GM12864 (cell line): ENCODE results near the gene SH3RF2.

Experiments used
- DNase-seq: peaks from one replicate; pipeline ENCODE4 v3.0.0-alpha.2; 2011; ENCODE audit warnings: low read depth
- H3K4me3 ChIP-seq: 2 replicates; pipeline ENCODE4 v1.5.1; 2011; ENCODE audit warnings: mild to moderate bottlenecking, low read depth, low read length, control low read depth
- TF ChIP-seq, protein P1 (sequence below): IDR thresholded peaks from 2 replicates; pipeline ENCODE4 v1.5.1; 2011; ENCODE audit warnings: low read depth, mild to moderate bottlenecking, moderate library complexity, low read length, control low read depth, inconsistent platforms; ENCODE audit errors: missing control alignments

The SH3RF2 gene

DNA sequence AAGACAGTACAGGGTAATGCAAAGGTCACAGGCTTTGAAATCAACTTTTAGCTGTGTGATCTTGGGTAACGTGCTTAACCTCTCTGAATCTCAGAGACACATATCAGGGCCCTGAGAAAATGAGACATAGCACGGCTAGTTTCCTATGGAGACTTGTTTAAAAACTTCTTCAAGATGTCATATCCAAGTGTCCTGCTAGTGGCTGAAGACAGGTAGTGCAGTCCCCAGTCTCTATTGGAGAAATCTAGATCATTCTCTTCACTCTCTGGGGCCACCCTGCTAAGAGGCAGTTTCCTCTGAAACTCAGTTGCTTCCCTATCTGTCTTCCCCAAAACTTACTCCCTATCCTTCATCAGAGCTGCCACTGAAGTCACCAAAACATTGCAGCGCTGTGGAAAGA lies 33.3 kb upstream of the SH3RF2 start:
- DNase-seq = no peak
- TF ChIP-seq, protein P1, sequence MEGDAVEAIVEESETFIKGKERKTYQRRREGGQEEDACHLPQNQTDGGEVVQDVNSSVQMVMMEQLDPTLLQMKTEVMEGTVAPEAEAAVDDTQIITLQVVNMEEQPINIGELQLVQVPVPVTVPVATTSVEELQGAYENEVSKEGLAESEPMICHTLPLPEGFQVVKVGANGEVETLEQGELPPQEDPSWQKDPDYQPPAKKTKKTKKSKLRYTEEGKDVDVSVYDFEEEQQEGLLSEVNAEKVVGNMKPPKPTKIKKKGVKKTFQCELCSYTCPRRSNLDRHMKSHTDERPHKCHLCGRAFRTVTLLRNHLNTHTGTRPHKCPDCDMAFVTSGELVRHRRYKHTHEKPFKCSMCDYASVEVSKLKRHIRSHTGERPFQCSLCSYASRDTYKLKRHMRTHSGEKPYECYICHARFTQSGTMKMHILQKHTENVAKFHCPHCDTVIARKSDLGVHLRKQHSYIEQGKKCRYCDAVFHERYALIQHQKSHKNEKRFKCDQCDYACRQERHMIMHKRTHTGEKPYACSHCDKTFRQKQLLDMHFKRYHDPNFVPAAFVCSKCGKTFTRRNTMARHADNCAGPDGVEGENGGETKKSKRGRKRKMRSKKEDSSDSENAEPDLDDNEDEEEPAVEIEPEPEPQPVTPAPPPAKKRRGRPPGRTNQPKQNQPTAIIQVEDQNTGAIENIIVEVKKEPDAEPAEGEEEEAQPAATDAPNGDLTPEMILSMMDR = peak; percentile 54
- H3K4me3 ChIP-seq = no peak overlapping the region

DNA sequence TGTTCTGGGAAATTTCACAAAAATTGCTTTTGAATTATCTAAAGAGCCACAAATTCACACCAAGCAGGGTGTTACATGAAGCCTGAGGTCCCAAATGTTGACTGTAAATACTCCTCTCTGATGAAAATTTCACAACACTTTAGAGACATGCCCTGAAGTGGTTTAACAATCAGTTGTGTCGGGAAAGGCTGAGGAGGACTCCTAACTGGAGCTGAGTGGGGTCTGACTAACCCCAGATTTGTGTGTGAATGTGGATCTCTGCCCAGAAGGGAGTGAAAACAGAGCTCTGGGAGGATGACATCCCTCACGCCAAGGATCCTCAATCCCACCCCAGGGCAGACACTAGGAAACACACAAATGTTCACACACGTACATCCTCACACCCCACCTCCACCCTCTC lies 32.5 kb upstream of the SH3RF2 start:
- TF ChIP-seq, protein P1 = no peak
- no peak overlapping the region for H3K4me3 ChIP-seq
- DNase-seq = no peak

DNA sequence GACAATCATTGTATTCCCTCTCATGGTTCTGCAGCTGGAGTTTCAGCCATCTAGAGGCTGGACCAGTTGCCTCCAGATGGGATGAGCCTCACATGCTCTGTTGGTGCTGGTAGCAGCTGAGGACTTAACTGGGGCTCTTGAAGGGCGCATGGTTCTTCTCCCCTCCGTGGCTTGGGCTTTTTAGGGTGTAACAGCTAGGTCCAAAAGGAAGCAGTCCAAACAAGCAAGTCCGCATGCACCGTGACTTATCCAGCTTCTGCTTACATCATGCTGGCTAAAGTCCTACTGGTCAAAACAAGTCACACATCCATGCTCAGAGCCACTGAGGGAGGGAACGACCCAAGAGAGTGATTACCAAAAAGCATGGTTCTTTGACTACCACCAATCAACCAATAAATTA lies 31.6 kb upstream of the SH3RF2 start:
- no peak for DNase-seq
- TF ChIP-seq, protein P1 = no peak
- no peak overlapping the region for H3K4me3 ChIP-seq

DNA sequence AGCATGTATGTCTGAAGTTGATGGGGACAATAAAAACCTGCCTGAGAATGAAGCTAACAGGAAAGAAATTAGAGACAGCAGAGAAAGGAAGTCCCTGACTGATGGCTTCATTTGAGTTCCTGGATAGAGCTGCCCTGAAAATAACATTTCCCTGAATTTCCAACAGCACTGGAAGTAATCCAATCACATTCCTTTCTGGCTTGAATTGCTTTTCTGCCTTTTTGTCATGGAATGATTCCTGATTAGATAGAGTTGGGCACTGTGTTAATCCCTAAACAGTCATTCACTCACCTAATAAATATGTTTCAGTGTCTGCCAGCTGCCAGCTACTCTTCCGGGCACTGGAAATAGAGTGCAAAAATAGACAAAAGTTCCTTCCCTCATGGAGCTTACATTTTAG lies 30.0 kb upstream of the SH3RF2 start:
- TF ChIP-seq, protein P1 = no peak
- H3K4me3 ChIP-seq = no peak overlapping the region
- no peak for DNase-seq

DNA sequence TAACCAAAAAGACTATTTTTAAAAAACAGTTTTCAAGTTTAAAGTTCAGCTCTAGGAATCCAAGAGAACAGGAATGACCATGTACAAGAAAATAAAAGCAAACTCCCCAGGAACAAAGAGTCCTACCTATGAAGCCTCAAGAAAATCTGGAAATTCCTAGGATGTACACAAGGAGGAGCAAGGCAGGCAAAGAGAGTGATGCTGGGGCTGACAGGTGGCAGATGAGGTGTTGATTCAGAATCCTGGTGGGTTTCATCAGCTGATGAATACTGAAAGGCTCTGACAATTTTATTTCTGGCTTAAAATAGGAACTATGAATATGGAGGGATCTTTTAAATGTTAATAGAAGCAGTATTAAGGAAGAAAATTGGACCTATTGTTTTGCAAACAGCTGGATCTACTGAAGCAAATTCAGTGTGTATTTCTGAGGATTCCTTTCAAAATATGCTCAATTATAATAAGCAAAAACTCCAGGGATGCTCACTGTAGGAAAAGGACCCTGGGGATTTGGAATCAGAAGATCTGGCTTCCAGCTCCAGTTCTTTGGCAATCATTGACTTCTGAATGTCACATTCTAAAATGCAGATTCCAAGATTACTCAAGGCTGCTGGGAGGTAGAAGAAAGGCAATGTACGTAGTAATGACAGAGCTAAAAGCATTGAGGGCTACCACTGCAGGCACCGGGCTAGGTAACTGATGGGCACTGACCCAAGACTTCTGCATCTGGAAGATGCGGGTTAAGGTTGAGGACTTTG lies 28.0 kb upstream of the SH3RF2 start:
- no peak for DNase-seq
- H3K4me3 ChIP-seq = no peak overlapping the region
- TF ChIP-seq, protein P1 = no peak

DNA sequence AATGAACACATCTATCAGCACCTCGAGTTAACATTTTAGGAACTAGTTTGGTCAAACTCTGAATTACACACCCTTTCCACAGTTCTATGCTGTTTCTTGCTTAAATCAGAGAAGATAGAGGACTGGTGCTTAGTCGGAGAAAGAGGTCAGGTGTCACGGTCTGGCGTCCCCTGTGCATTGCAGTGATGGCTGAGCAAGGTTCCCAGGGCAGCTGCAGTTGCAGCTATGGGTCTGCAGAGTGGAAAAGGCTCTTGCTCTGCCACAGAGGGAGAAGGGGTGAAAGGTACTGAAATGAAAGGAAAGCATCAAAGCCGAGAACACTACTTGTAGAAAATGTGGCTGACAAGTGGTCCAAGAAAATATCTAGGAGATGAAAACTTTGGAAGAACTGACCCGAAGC lies 25.2 kb upstream of the SH3RF2 start:
- no peak for DNase-seq
- TF ChIP-seq, protein P1 = no peak
- H3K4me3 ChIP-seq = no peak overlapping the region

GRCh38 chr5:145912019-145912418 lies 24.4 kb upstream of the SH3RF2 start:
- TF ChIP-seq, protein P1 = no peak
- DNase-seq = no peak
- H3K4me3 ChIP-seq = no peak overlapping the region
